ENCODE data around the gene CCDC110.
A peak's percentile ranks its signal among the peaks of the same experiment; 100 is the strongest.

Gene CCDC110

GRCh38 chr4:185399466-185399865 is 72.1 kb downstream of the CCDC110 start:
- no peak for TF ChIP-seq CTCF (IDR thresholded peaks at IDR 0.05; ENCODE audit: extremely low read depth, missing control alignments)
- no peak for DNase-seq (ENCODE audit: low spot score)

- no peak for DNase-seq (ENCODE audit: low spot score)
- TF ChIP-seq CTCF (IDR thresholded peaks at IDR 0.05; ENCODE audit: extremely low read depth, missing control alignments): no peak
These were observed 72.9 kb downstream of the CCDC110 start for GRCh38 chr4:185398618-185399017.

- no peak for TF ChIP-seq CTCF (IDR thresholded peaks at IDR 0.05; ENCODE audit: extremely low read depth, missing control alignments)
- no peak for DNase-seq (ENCODE audit: low spot score)
These were observed 74.7 kb downstream of the CCDC110 start, which contains the start of gene ANKRD37 for GRCh38 chr4:185396724-185397385. TSS of gene ANKRD37 (plus strand) at chr4:185396841. CDS start at chr4:185396924, 83 bp downstream.

- TF ChIP-seq CTCF (IDR thresholded peaks at IDR 0.05; ENCODE audit: extremely low read depth, missing control alignments): no peak
- peak; percentile 98 for DNase-seq (ENCODE audit: low spot score)
These were observed 75.4 kb downstream of the CCDC110 start for GRCh38 chr4:185395956-185396723.

GRCh38 chr4:185395238-185395955 is 76.1 kb downstream of the CCDC110 start, which contains the start of gene LRP2BP:
TSS of gene LRP2BP (minus strand) at chr4:185395924. CDS start at chr4:185378186, 17,738 bp downstream.
- TF ChIP-seq CTCF (IDR thresholded peaks at IDR 0.05; ENCODE audit: extremely low read depth, missing control alignments): no peak
- peak; percentile 31 for DNase-seq (ENCODE audit: low spot score)

Measured in GM20000 (cell line).